Measurements from ENCODE around the gene ACAN.
A peak's percentile ranks its signal among the peaks of the same experiment; 100 is the strongest.

ACAN gene

GRCh38 chr15:88904624-88905327 lies 101.5 kb downstream of the ACAN start:
- H3K27me3 Mint-ChIP-seq = no peaks in the 10 kb centered on the region
- no peaks in the 10 kb centered on the region for H3K9me3 Mint-ChIP-seq (ENCODE audit: low read depth)
- peak overlapping the region; percentile 87 for H3K27ac Mint-ChIP-seq
- H3K4me1 Mint-ChIP-seq (ENCODE audit: low read depth) = peaks cover 48% of the 10 kb centered on the region
- H3K4me3 Mint-ChIP-seq = peak overlapping the region; percentile 47
- peaks cover 7% of the 10 kb centered on the region for H3K36me3 Mint-ChIP-seq

GRCh38 chr15:88905576-88905975 lies 102.3 kb downstream of the ACAN start:
- H3K27ac Mint-ChIP-seq = no peak overlapping the region
- H3K9me3 Mint-ChIP-seq (ENCODE audit: low read depth) = no peaks in the 10 kb centered on the region
- H3K4me1 Mint-ChIP-seq (ENCODE audit: low read depth) = peaks cover 52% of the 10 kb centered on the region
- H3K27me3 Mint-ChIP-seq = no peaks in the 10 kb centered on the region
- H3K4me3 Mint-ChIP-seq = no peak overlapping the region
- H3K36me3 Mint-ChIP-seq = peaks cover 7% of the 10 kb centered on the region

GRCh38 chr15:88906130-88906529 lies 102.9 kb downstream of the ACAN start:
- Mint-ChIP-seq H3K9me3 (ENCODE audit: low read depth) (no peaks in the 10 kb centered on the region), H3K27me3 (no peaks in the 10 kb centered on the region), H3K4me3 (no peak overlapping the region), H3K4me1 (ENCODE audit: low read depth) (peaks cover 53% of the 10 kb centered on the region), H3K36me3 (peaks cover 3% of the 10 kb centered on the region), H3K27ac (peak overlapping the region; percentile 61)

- H3K27ac Mint-ChIP-seq = no peak overlapping the region
- H3K27me3 Mint-ChIP-seq = no peaks in the 10 kb centered on the region
- peaks cover 55% of the 10 kb centered on the region for H3K4me1 Mint-ChIP-seq (ENCODE audit: low read depth)
- peaks cover 2% of the 10 kb centered on the region for H3K36me3 Mint-ChIP-seq
- no peaks in the 10 kb centered on the region for H3K9me3 Mint-ChIP-seq (ENCODE audit: low read depth)
- H3K4me3 Mint-ChIP-seq = no peak overlapping the region
These were observed 103.3 kb downstream of the ACAN start for GRCh38 chr15:88906551-88906950.

- no peak overlapping the region for H3K4me3 Mint-ChIP-seq
These were observed 103.9 kb downstream of the ACAN start for GRCh38 chr15:88907111-88907510.

GRCh38 chr15:88908123-88908522 lies 104.9 kb downstream of the ACAN start:
- Mint-ChIP-seq H3K4me1 (ENCODE audit: low read depth) (peaks cover 55% of the 10 kb centered on the region), H3K9me3 (ENCODE audit: low read depth) (no peaks in the 10 kb centered on the region), H3K27me3 (no peaks in the 10 kb centered on the region), H3K27ac (peak overlapping the region; percentile 68), H3K4me3 (no peak overlapping the region), H3K36me3 (no peaks in the 10 kb centered on the region)

More at GRCh38 chr15:88907111-88907510, 103.9 kb downstream of the ACAN start:
- Mint-ChIP-seq H3K27ac (no peak overlapping the region), H3K4me1 (ENCODE audit: low read depth) (peaks cover 57% of the 10 kb centered on the region), H3K9me3 (ENCODE audit: low read depth) (no peaks in the 10 kb centered on the region), H3K36me3 (no peaks in the 10 kb centered on the region), H3K27me3 (no peaks in the 10 kb centered on the region)

- H3K27me3 Mint-ChIP-seq = no peaks in the 10 kb centered on the region
- no peaks in the 10 kb centered on the region for H3K9me3 Mint-ChIP-seq (ENCODE audit: low read depth)
- peaks cover 51% of the 10 kb centered on the region for H3K4me1 Mint-ChIP-seq (ENCODE audit: low read depth)
- H3K27ac Mint-ChIP-seq = no peak overlapping the region
- no peak overlapping the region for H3K4me3 Mint-ChIP-seq
- H3K36me3 Mint-ChIP-seq = no peaks in the 10 kb centered on the region
These were observed 105.7 kb downstream of the ACAN start for GRCh38 chr15:88908697-88909621.

GRCh38 chr15:88909956-88910831 lies 107.0 kb downstream of the ACAN start:
- Mint-ChIP-seq H3K4me3 (peak overlapping the region; percentile 44), H3K27ac (peak overlapping the region; percentile 16), H3K9me3 (ENCODE audit: low read depth) (no peaks in the 10 kb centered on the region), H3K36me3 (no peaks in the 10 kb centered on the region), H3K27me3 (no peaks in the 10 kb centered on the region), H3K4me1 (ENCODE audit: low read depth) (peaks cover 38% of the 10 kb centered on the region)

GRCh38 chr15:88911766-88912118 lies 108.5 kb downstream of the ACAN start:
- Mint-ChIP-seq H3K4me1 (ENCODE audit: low read depth) (peaks cover 34% of the 10 kb centered on the region), H3K9me3 (ENCODE audit: low read depth) (no peaks in the 10 kb centered on the region), H3K36me3 (no peaks in the 10 kb centered on the region), H3K4me3 (peak overlapping the region; percentile 90), H3K27ac (peak overlapping the region; percentile 22), H3K27me3 (no peaks in the 10 kb centered on the region)

- Mint-ChIP-seq H3K4me1 (ENCODE audit: low read depth) (peaks cover 34% of the 10 kb centered on the region), H3K4me3 (peak overlapping the region; percentile 90), H3K27me3 (no peaks in the 10 kb centered on the region), H3K9me3 (ENCODE audit: low read depth) (no peaks in the 10 kb centered on the region), H3K27ac (no peak overlapping the region), H3K36me3 (no peaks in the 10 kb centered on the region)
These were observed 109.3 kb downstream of the ACAN start for GRCh38 chr15:88912500-88912921.

GRCh38 chr15:88913017-88913849 lies 110.0 kb downstream of the ACAN start, which contains the start of gene MFGE8:
MFGE8 (minus strand) TSS chr15:88913379; CDS start chr15:88913319, 60 bp downstream.
- Mint-ChIP-seq H3K27me3 (no peaks in the 10 kb centered on the region), H3K36me3 (no peaks in the 10 kb centered on the region), H3K27ac (peak within 1 kb of the TSS; percentile 85), H3K9me3 (ENCODE audit: low read depth) (no peaks in the 10 kb centered on the region), H3K4me3 (peak within 1 kb of the TSS; percentile 90), H3K4me1 (ENCODE audit: low read depth) (peaks cover 30% of the 10 kb centered on the region)

- H3K36me3 Mint-ChIP-seq = no peaks in the 10 kb centered on the region
- peaks cover 32% of the 10 kb centered on the region for H3K4me1 Mint-ChIP-seq (ENCODE audit: low read depth)
- peak overlapping the region; percentile 90 for H3K4me3 Mint-ChIP-seq
- H3K9me3 Mint-ChIP-seq (ENCODE audit: low read depth) = no peaks in the 10 kb centered on the region
- peak overlapping the region; percentile 85 for H3K27ac Mint-ChIP-seq
- peaks cover 1% of the 10 kb centered on the region for H3K27me3 Mint-ChIP-seq
These were observed 110.6 kb downstream of the ACAN start for GRCh38 chr15:88913850-88914169.

GRCh38 chr15:88915354-88915753 lies 112.1 kb downstream of the ACAN start:
- H3K9me3 Mint-ChIP-seq (ENCODE audit: low read depth) = no peaks in the 10 kb centered on the region
- no peak overlapping the region for H3K4me3 Mint-ChIP-seq
- no peak overlapping the region for H3K27ac Mint-ChIP-seq
- no peaks in the 10 kb centered on the region for H3K36me3 Mint-ChIP-seq
- H3K4me1 Mint-ChIP-seq (ENCODE audit: low read depth) = peaks cover 29% of the 10 kb centered on the region
- peaks cover 4% of the 10 kb centered on the region for H3K27me3 Mint-ChIP-seq

GRCh38 chr15:88917760-88918159 lies 114.5 kb downstream of the ACAN start:
- Mint-ChIP-seq H3K4me1 (ENCODE audit: low read depth) (peaks cover 9% of the 10 kb centered on the region), H3K9me3 (ENCODE audit: low read depth) (no peaks in the 10 kb centered on the region), H3K36me3 (no peaks in the 10 kb centered on the region), H3K4me3 (no peak overlapping the region), H3K27me3 (peaks cover 4% of the 10 kb centered on the region), H3K27ac (no peak overlapping the region)

Data from activated naive CD8-positive, alpha-beta T cell (primary cell).